ENCODE measurements around the gene HDAC6.
"Not testable (repeated sequence)": the region's sequence is repeated elsewhere in the genome, so short reads cannot be mapped to it uniquely, and the experiment has no call there.

The HDAC6 gene

DNA sequence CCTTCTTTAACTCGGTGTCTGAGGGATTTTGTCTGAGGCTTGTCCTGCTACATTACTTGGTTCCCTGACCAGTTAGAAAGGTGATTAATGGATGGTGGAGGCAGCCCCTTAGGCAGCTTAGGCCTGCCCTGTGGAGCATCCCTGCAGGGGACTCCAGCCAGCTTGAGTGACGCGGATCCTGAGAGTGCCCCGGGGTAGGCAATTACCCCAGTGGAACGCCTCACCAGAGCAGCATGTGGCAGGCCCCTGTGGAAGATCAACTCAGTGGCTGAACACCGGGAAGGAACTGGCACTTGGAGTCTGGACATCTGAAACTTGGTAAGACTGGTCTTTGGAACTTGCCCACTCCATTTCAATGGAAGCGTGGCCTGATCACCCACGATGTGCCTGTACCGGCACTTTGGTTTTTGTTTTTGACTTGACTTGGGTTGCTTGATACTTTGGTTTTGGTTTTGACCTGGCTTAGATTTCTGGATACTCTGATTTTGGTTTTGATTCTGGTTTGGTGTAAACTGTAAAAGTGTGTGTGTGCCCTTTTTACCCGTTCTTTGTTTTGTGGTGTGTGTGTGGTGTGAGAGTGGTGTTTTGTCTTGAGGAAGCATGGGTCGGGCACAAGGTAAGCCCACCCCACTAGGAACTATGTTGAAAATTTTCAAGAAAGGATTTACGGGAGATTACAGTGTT is 52.4 kb downstream of the HDAC6 start:
- H3K4me1 ChIP-seq (ENCODE audit: insufficient read depth, low read length); H3K36me3 ChIP-seq (ENCODE audit: insufficient read depth, low read length); H3K9me3 ChIP-seq (ENCODE audit: control insufficient read depth, insufficient read depth, low read length); H3K9ac ChIP-seq (ENCODE audit: low read depth, low read length): not testable (repeated sequence)

DNA sequence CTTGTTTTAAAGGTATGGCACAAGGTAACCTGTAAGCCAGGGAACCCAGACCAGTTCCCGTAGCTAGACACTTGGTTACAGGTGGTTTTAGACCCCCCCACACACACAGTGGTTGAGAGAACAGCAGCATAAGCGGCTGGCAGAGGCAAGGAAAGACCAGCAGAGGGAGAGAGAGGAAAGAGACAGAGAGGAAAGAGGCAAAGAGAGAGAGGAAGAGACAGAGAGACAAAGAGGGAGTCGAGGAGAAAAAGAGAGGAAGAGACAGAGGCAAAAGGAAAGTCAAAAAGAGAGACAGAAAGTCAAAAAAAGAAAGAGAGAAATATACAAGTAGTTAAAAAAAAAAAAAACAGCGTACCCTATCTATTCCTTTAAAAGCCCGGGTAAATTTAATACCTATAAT is 53.0 kb downstream of the HDAC6 start:
- Histone ChIP-seq H3K4me1 (ENCODE audit: insufficient read depth, low read length) (no peaks in the 10 kb centered on the region), H3K9ac (ENCODE audit: low read depth, low read length) (no peak overlapping the region), H3K36me3 (ENCODE audit: insufficient read depth, low read length) (no peaks in the 10 kb centered on the region), H3K9me3 (ENCODE audit: control insufficient read depth, insufficient read depth, low read length) (peaks cover 7% of the 10 kb centered on the region; the same call in 1 of the 2 replicates)

DNA sequence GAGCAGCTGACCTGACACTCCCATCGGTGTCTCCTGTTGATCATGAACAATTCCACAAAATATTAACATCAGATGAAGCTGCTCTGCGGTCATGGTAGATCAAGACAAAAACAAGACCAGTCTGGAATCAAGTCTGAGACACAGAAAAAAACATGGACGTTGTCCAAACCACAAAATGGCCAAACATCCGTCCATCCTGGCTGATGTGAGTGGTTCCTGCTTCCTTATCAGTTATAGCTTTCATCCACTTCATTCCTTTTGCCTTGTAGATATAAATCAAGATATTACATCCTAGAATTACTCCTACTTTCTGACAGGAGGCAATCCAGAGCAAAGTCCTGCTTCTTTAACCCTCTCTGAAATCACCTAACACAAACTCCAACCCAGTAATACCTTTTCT is 62.3 kb downstream of the HDAC6 start:
- Histone ChIP-seq H3K36me3 (ENCODE audit: insufficient read depth, low read length) (no peaks in the 10 kb centered on the region), H3K4me1 (ENCODE audit: insufficient read depth, low read length) (no peaks in the 10 kb centered on the region), H3K9ac (ENCODE audit: low read depth, low read length) (no peak overlapping the region), H3K9me3 (ENCODE audit: control insufficient read depth, insufficient read depth, low read length) (no peaks in the 10 kb centered on the region)

DNA sequence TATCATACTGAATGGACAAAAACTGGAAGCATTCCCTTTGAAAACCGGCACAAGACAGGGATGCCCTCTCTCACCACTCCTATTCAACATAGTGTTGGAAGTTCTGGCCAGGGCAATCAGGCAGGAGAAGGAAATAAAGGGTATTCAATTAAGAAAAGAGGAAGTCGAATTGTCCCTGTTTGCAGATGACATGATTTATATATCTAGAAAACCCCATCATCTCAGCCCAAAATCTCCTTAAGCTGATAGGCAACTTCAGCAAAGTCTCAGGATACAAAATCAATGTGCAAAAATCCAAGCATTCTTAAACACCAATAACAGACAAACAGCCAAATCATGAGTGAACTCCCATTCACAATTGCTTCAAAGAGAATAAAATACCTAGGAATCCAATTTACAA is 70.2 kb downstream of the HDAC6 start:
- H3K4me1 ChIP-seq (ENCODE audit: insufficient read depth, low read length); H3K9me3 ChIP-seq (ENCODE audit: control insufficient read depth, insufficient read depth, low read length); H3K9ac ChIP-seq (ENCODE audit: low read depth, low read length); H3K36me3 ChIP-seq (ENCODE audit: insufficient read depth, low read length): not testable (repeated sequence)

Data from ES-I3 (cell line).